GM12878 (cell line): ENCODE results near the gene GDA. TPM values are rescaled to one million over a fixed set of nuclear protein-coding genes. Genes with fewer than 3 reads are reported as not detected.
"Not testable (repeated sequence)": the region's sequence is repeated elsewhere in the genome, so short reads cannot be mapped to it uniquely, and the experiment has no call there.

Experiments
- ATAC-seq: fragments of 200-7000 bp; cut with Tn5 transposase; 3 replicates; pipeline ENCODE4 v1.9.1; 2020; ENCODE audit warnings: mild to moderate bottlenecking, moderate library complexity
- BruUV-seq: library from RNA; stranded (reverse); fragments of 400-500 nt; replicated peaks from 2 replicates; lab custom pipeline; 2021; lab: Mats Ljungman, UMichigan
- CTCF ChIA-PET: fragments of 300-600 bp; sonication (Branson Sonifier 250); formaldehyde crosslinking; extraction: SDS; loops from one replicate; lab custom pipeline; 2021; ENCODE audit warnings: inconsistent platforms; lab: Yijun Ruan, JAX
- POLR2A ChIA-PET: fragments of 350-600 bp; formaldehyde crosslinking; extraction: SDS; loops from one replicate; lab custom pipeline; 2021; ENCODE audit warnings: inconsistent platforms; lab: Charles Lee
- RAD21 ChIA-PET: fragments of 300-600 bp; sonication (Branson Sonifier 250); formaldehyde crosslinking; loops from one replicate; lab custom pipeline; 2023; ENCODE audit warnings: antibody characterized with exemption; ENCODE audit not compliant: unreplicated experiment; lab: Charles Lee
- SMC1A ChIA-PET: fragments of 300-600 bp; sonication (Branson Sonifier 250); formaldehyde crosslinking; loops from one replicate; lab custom pipeline; 2023; ENCODE audit not compliant: unreplicated experiment, uncharacterized antibody; lab: Charles Lee
- DNase-seq: peaks from one replicate; pipeline ENCODE4 v3.0.0-alpha.2; 2011; ENCODE audit warnings: low read depth, low spot score
- FAIRE-seq: peaks from 3 replicates; lab custom pipeline; 2011; peaks lifted over from hg19 to GRCh38; lab: Jason Lieb, UNC
- H2AFZ ChIP-seq: 2 replicates; pipeline ENCODE4 v1.6.0; 2011; ENCODE audit warnings: low read depth, low read length, control low read depth; ENCODE audit not compliant: control insufficient read depth
- H3K27ac ChIP-seq: 2 replicates; pipeline ENCODE4 v1.5.1; 2011; ENCODE audit warnings: control low read depth; ENCODE audit not compliant: control insufficient read depth, insufficient read depth
- H3K27me3 ChIP-seq, 2 experiments: replicated peaks in 1 of 2; 2 replicates each; pipeline versions ENCODE4 v1.6.0 to v1.6.1; 2011; ENCODE audit warnings: low read length in 1 of 2; ENCODE audit not compliant: control insufficient read depth in 2 of 2, insufficient read depth in 2 of 2
- H3K36me3 ChIP-seq, 2 experiments: 2 replicates each; pipeline ENCODE4 v1.5.1; 2011; ENCODE audit warnings: low read length in 1 of 2; ENCODE audit not compliant: control insufficient read depth in 2 of 2, insufficient read depth in 2 of 2
- H3K4me1 ChIP-seq: 2 replicates; pipeline ENCODE4 v1.6.1; 2011; ENCODE audit warnings: mild to moderate bottlenecking, low read length, moderate library complexity, mixed read lengths; ENCODE audit not compliant: control insufficient read depth, insufficient read depth
- H3K4me2 ChIP-seq: 2 replicates; pipeline ENCODE4 v1.6.0; 2011; ENCODE audit warnings: control low read depth; ENCODE audit not compliant: control insufficient read depth, insufficient read depth
- H3K4me3 ChIP-seq: fragments of 200-600 bp; sonication (generic); 2 replicates; pipeline ENCODE4 v1.5.1; 2016
- H3K79me2 ChIP-seq: 2 replicates; pipeline ENCODE4 v1.6.0; 2011; ENCODE audit warnings: low read length; ENCODE audit not compliant: control insufficient read depth, insufficient read depth
- H3K9ac ChIP-seq: 2 replicates; pipeline ENCODE4 v1.8.0; 2011; ENCODE audit warnings: low read length, control low read depth, mixed read lengths; ENCODE audit not compliant: control insufficient read depth, insufficient read depth
- H3K9me3 ChIP-seq: replicated peaks from 3 replicates; pipeline ENCODE4 v1.5.1; 2011; ENCODE audit warnings: mild to moderate bottlenecking, low read length; ENCODE audit not compliant: control insufficient read depth, insufficient read depth
- H4K20me1 ChIP-seq: 2 replicates; pipeline ENCODE4 v1.6.0; 2011; ENCODE audit not compliant: control insufficient read depth, insufficient read depth
- CTCF ChIP-seq, 3 experiments: IDR thresholded peaks in 2 of 3; conservative IDR thresholded peaks in 1 of 3; 2 replicates each; pipeline ENCODE4 v1.5.1; 2011; ENCODE audit warnings: low read depth in 3 of 3, low read length in 3 of 3, mild to moderate bottlenecking in 3 of 3, control low read depth in 2 of 3, moderate library complexity in 2 of 3, inconsistent platforms in 1 of 3, mixed read lengths in 1 of 3; ENCODE audit not compliant: control insufficient read depth in 2 of 3, insufficient read depth in 1 of 3; ENCODE audit errors: extremely low read depth in 1 of 3
- RAD21 ChIP-seq: IDR thresholded peaks from 2 replicates; pipeline ENCODE4 v1.6.1; 2011; ENCODE audit warnings: mild to moderate bottlenecking, low read depth, low read length, moderate library complexity; ENCODE audit not compliant: insufficient read depth
- SMC3 ChIP-seq: IDR thresholded peaks from 2 replicates; pipeline ENCODE4 v1.6.1; 2011; ENCODE audit warnings: low read length, improper control_type of control experiment, borderline replicate concordance
- USF1 ChIP-seq: IDR thresholded peaks from 2 replicates; pipeline ENCODE4 v1.6.1; 2011; ENCODE audit warnings: borderline replicate concordance, low read depth, mild to moderate bottlenecking, moderate library complexity, mixed read lengths, low read length; ENCODE audit not compliant: insufficient read depth; ENCODE audit errors: extremely low read length
- YY1 ChIP-seq: IDR thresholded peaks from 2 replicates; pipeline ENCODE4 v1.6.1; 2011; ENCODE audit warnings: low read depth, mild to moderate bottlenecking, low read length
- WGBS: methylation state at CpG from one replicate; pipeline ENCODE4 v1.1.6; 2016; ENCODE audit warnings: low lambda C conversion rate; ENCODE audit not compliant: insufficient replicate concordance, insufficient coverage; ENCODE audit errors: missing lambda C conversion rate; 5-methylcytosine and 5-hydroxymethylcytosine counted together
- in situ Hi-C: fragments of 300-500 bp; cut with MboI; formaldehyde crosslinking; loops from 9 replicates; pipeline ENCODE4 v1.14.3; 2018; ENCODE audit warnings: mixed read lengths
- intact Hi-C: fragments of 100-400 bp; cut with micrococcal nuclease; formaldehyde crosslinking; loops from one replicate; pipeline ENCODE4 v1.14.2; 2022; ENCODE audit not compliant: unreplicated experiment
- polyA plus RNA-seq, 11 experiments: library from polyadenylated mRNA; depleted of rRNA in 4 of 11; unstranded in 6 of 11; stranded (reverse) in 5 of 11; fragments of >200 nt; fragmentation: Nextera tagmentation in 4 of 11; fragmentation: Illumina TruSeq in 1 of 11; extraction: Ambion mirVana in 4 of 11; extraction: Trizol in 1 of 11; gene quantifications; 1 replicate in 1 of 11; 2 replicates in 10 of 11; pipeline versions ENCODE4 v1.2.1 to v1.2.3, GENCODE V29; 2011 to 2016; ENCODE audit warnings: inconsistent platforms in 2 of 11, missing spikeins in 2 of 11, low read depth in 1 of 11
- total RNA-seq, 4 experiments: library from RNA; depleted of rRNA in 3 of 4; stranded (reverse); fragments of >200 nt in 3 of 4; fragmentation: Illumina TruSeq in 1 of 4; extraction: Trizol in 1 of 4; gene quantifications; 2 replicates each; pipeline versions ENCODE4 v1.2.1 to v1.2.3, GENCODE V29; 2013 to 2021

The GDA gene
- total and polyA plus RNA-seq, 10 of the 15 experiments (the other 5 are each of a cell fraction or from before 2014, with no cell fraction given): 0.19 to 17.9 (median 0.48) TPM; not detected in 2

GRCh38 chr9:72270359-72270758, 121.1 kb downstream of the GDA start:
- H3K9me3 ChIP-seq, H2AFZ ChIP-seq, DNase-seq, BruUV-seq, POLR2A ChIA-PET, FAIRE-seq, H3K4me2 ChIP-seq, H3K79me2 ChIP-seq, H4K20me1 ChIP-seq, ATAC-seq, H3K36me3 ChIP-seq, H3K4me3 ChIP-seq, H3K27me3 ChIP-seq, H3K27ac ChIP-seq, H3K9ac ChIP-seq, H3K4me1 ChIP-seq: not testable (repeated sequence)
- intact Hi-C loops: loop anchor here (10.0 kb wide), 1 partner anchor 466 kb away; no protein-coding TSS in a partner anchor
- 95% methylated on average over 3 of the region's 3 CpGs for WGBS
- in situ Hi-C loops: loop anchor here (5.0 to 10.0 kb wide), 2 partner anchors 233 to 466 kb away; no protein-coding TSS in a partner anchor
- ChIA-PET RAD21 (interaction anchor here (2.3 to 16.7 kb wide), 3 partner anchors 10 to 232 kb away, joined by 7 to 365 read pairs (median 242); no protein-coding TSS in a partner anchor), SMC1A (interaction anchor here (1.3 to 16.2 kb wide), 7 partner anchors 9 to 357 kb away, joined by 3 to 446 read pairs (median 4); no protein-coding TSS in a partner anchor), CTCF (interaction anchor here (1.2 to 15.6 kb wide), 8 partner anchors 9 to 245 kb away, joined by 4 to 470 read pairs (median 12); no protein-coding TSS in a partner anchor)

- ChIA-PET POLR2A (interaction anchor here (0.6 to 2.9 kb wide), 4 partner anchors 69 to 546 kb away, joined by 3 to 11 read pairs (median 4); no protein-coding TSS in a partner anchor), SMC1A (interaction anchor here (0.6 to 16.2 kb wide), 51 partner anchors 9 to 550 kb away, joined by 3 to 446 read pairs (median 4); no protein-coding TSS in a partner anchor), RAD21 (interaction anchor here (0.5 to 16.7 kb wide), 26 partner anchors 9 to 550 kb away, joined by 3 to 365 read pairs (median 4); no protein-coding TSS in a partner anchor), CTCF (interaction anchor here (0.6 to 15.6 kb wide), 41 partner anchors 10 to 751 kb away, joined by 3 to 470 read pairs (median 4); no protein-coding TSS in a partner anchor)
- Histone ChIP-seq H3K27me3 (peaks cover 0 to 2% of the 10 kb centered on the region in 2 experiments; a peak in 1 of 4 replicates), H3K79me2 (no peaks in the 10 kb centered on the region), H3K4me3 (no peak overlapping the region), H3K36me3 (no peaks in the 10 kb centered on the region), H3K4me2 (no peak overlapping the region), H3K4me1 (peaks cover 3% of the 10 kb centered on the region; the same call in 1 of the 2 replicates), H2AFZ (no peak overlapping the region), H3K9ac (no peak overlapping the region), H3K9me3 (no peaks in the 10 kb centered on the region), H4K20me1 (no peaks in the 10 kb centered on the region), H3K27ac (no peak overlapping the region)
- intact Hi-C loops (loop anchor here (1.0 to 10.0 kb wide), 4 partner anchors 69 to 467 kb away; no protein-coding TSS in a partner anchor), in situ Hi-C loops (loop anchor here (5.0 to 10.0 kb wide), 2 partner anchors 235 to 467 kb away; no protein-coding TSS in a partner anchor)
- TF ChIP-seq RAD21: peak; percentile 83
- peak; percentile 89; the same call in 1 of the 2 replicates for TF ChIP-seq SMC3
- TF ChIP-seq USF1: no peak
- TF ChIP-seq YY1: peak; percentile 45; the same call in 1 of the 2 replicates
- TF ChIP-seq CTCF (IDR thresholded peaks at IDR 0.05 in 2 of 3, conservative IDR thresholded peaks at IDR 0.05 in 1 of 3; ENCODE audit: control insufficient read depth in 2 of 3, extremely low read depth in 1 of 3, insufficient read depth in 1 of 3, low read depth in 3 of 3, low read length in 3 of 3): peak; percentile 80 to 82 (median 81)
- no peak for DNase-seq
- WGBS: 25% methylated on average over 9 of the region's 9 CpGs
- BruUV-seq: no TSS peak
- peak; percentile 78 for ATAC-seq
- FAIRE-seq: peak; percentile 81
Observed at GRCh38 chr9:72271613-72272478, 122.6 kb downstream of the GDA start.
